22Rv1 (cell line): ENCODE data around the gene TTC38.

Experiments used
- H3K27ac ChIP-seq: fragments of 450-650 bp; 2 replicates; pipeline ENCODE4 v1.5.1; 2017
- ZFX ChIP-seq: fragments of 450-650 bp; IDR thresholded peaks from 2 replicates; pipeline ENCODE4 v1.6.1; 2017; ENCODE audit warnings: antibody characterized with exemption, borderline replicate concordance
- TF ChIP-seq, protein P1 (sequence below): fragments of 450-650 bp; IDR thresholded peaks from 2 replicates; pipeline ENCODE4 v1.5.1; 2017; ENCODE audit warnings: mild to moderate bottlenecking

TTC38 gene

DNA sequence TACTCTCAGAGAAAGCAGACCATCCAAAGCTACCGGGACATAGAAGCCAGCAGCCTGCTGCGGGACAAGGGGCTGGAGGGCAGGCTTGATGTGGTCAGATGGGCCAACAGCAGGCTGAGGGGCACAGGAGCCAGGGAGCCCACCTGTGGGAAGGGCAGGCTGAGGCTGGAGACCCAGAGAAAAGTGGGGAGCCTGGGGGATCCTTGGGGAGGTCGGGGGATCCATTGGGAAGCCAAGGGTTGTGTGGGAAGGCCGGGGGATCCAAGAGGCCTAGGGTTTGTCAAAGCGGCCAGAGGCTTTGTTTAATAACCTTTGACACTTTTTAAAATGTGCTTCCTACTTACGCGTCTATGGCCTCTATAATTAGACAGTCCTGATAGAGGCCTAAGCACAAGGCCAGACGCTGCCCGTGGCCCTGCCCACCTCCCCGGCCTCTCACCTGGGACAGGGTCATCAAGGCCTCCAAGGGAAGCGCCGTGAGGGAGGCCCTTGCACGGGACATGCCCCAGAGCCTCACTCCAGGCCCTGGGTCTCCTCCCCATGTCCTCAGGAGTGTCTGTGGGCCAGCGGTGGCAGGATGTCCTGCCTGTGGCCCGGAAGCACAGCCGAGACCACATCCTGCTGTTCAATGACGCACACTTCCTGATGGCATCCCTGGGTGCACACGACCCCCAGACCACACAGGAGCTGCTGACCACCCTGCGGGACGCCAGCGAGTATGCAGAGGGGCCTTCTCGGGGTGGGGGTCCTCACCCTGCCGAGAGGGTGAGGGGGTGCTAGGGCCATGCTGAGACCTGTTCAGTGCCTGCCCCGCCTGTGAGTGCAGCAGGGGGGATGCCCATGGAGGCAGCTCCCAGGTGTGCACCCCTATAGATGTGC is 20.3 kb downstream of the TTC38 start:
- no peak for TF ChIP-seq ZFX
- TF ChIP-seq, protein P1, sequence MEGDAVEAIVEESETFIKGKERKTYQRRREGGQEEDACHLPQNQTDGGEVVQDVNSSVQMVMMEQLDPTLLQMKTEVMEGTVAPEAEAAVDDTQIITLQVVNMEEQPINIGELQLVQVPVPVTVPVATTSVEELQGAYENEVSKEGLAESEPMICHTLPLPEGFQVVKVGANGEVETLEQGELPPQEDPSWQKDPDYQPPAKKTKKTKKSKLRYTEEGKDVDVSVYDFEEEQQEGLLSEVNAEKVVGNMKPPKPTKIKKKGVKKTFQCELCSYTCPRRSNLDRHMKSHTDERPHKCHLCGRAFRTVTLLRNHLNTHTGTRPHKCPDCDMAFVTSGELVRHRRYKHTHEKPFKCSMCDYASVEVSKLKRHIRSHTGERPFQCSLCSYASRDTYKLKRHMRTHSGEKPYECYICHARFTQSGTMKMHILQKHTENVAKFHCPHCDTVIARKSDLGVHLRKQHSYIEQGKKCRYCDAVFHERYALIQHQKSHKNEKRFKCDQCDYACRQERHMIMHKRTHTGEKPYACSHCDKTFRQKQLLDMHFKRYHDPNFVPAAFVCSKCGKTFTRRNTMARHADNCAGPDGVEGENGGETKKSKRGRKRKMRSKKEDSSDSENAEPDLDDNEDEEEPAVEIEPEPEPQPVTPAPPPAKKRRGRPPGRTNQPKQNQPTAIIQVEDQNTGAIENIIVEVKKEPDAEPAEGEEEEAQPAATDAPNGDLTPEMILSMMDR, result no peak
- no peak overlapping the region for H3K27ac ChIP-seq

DNA sequence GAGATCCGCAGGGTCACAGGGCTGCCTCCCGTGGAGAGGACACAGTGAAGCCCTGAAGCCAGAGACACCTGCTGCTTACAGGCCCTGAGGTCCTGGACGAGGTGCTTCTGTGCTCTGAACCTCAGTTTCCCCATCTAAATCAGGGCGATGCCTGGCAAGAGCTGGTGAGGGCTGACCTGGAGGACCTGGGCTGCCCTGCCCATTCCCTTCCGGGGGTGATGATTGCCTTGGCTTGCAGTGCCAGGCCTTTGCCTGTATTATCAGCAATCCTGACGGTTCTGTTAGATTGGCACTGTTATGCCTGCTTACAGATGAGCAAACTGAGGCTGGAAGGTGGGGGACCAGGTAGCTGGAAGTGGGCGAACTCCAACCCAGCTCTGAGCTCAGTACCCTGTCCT is 21.0 kb downstream of the TTC38 start:
- TF ChIP-seq ZFX, result no peak
- TF ChIP-seq, protein P1, result no peak
- no peak overlapping the region for H3K27ac ChIP-seq

GRCh38 chr22:46289244-46289891 is 21.6 kb downstream of the TTC38 start:
- no peak overlapping the region for H3K27ac ChIP-seq
- TF ChIP-seq ZFX, result no peak
- TF ChIP-seq, protein P1, result no peak

GRCh38 chr22:46290121-46290842 is 22.5 kb downstream of the TTC38 start:
- TF ChIP-seq, protein P1, result no peak
- no peak for TF ChIP-seq ZFX
- H3K27ac ChIP-seq, result no peak overlapping the region

DNA sequence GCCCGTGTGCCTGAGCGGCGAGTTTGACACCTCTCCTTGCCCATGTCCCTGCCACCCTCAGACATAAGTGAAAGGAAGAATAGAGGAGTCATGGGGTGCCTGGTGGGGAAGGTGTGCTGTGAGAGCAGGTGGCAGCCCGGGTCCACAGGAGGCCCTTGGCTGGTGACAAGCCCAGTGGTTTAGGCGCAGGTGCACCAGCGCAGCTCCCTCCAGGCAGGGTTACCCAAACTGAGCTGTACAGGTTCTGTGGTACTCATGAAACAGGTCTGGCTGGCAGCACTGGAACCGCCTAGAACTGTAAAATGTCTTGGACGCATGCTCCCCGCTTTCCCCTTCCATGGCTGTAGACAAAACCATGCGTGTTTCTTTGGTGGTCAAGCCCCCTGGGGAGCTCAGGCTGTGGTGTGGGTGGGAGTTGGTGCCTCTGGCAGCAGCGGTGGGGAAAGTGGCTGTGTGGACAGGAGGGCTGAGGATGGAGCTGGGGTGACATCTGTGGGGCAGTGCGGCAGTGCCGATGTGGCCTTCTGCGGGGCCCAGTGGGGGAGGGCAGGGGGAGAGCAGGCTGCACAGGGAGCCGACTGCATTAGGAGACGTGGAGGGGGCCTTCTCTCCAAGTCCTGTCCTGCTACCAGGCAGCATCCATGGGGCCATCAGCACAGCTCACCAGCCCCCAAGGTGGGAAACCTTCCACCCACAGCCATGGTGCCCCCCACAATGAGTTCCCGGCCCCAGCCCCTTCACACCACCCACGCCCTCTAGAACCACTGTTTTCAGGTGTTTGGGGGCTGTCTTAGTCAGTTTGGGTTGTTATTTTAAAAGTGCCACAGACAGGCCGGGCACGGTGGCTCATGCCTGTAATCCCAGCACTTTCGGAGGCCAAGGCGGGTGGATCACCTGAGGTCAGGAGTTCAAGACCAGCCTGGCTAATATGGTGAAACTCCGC is 23.3 kb downstream of the TTC38 start:
- TF ChIP-seq, protein P1, result no peak
- TF ChIP-seq ZFX, result no peak
- no peak overlapping the region for H3K27ac ChIP-seq

DNA sequence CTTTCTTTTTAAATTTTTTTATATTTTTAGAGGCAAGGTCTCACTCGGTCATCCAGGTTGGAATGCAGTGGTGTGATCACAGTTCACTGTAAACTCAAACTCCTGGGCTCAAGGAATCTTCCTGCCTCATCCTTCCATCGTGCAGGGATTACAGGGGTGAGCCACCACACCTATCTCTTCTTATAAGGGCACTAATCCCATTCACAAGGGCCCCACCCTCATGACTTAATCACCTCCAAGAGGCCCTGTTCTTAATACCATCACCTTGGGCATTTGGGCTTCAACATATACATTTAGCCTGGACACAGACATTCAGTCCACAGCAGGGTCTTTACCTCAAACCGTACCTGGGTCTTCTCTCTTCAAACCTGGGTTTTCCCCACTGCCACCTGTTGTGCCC is 24.4 kb downstream of the TTC38 start:
- no peak for TF ChIP-seq ZFX
- TF ChIP-seq, protein P1, result no peak

More for the DNA sequence above, 24.4 kb downstream of the TTC38 start:
- no peak overlapping the region for H3K27ac ChIP-seq
